ENCODE measurements around the gene SMS. TPM values are rescaled to one million over a fixed set of nuclear protein-coding genes. Genes with fewer than 3 reads are reported as not detected.

Gene SMS
- total and polyA plus RNA-seq, 10 of the 15 experiments (the other 5 are each of a cell fraction or from before 2014, with no cell fraction given): 55.8 to 156 (median 114) TPM

GRCh38 chrX:22043872-22044271 lies 103.4 kb downstream of the SMS start (continued):
- TF ChIP-seq NFYA (IDR thresholded peaks at IDR 0.05; ENCODE audit: borderline replicate concordance, low read depth, low read length): no peak
- no peak for TF ChIP-seq BRCA1 (IDR thresholded peaks at IDR 0.05; ENCODE audit: low read depth, low read length)
- TF ChIP-seq SIX5 (IDR thresholded peaks at IDR 0.05; ENCODE audit: low read depth, low read length, severe bottlenecking): no peak

Other genes with a start within 250 kb of the SMS start
- not detected in 2 replicates for gene SMPX, start 182.6 kb upstream of the SMS start, total RNA-seq (2014; rRNA removed)
- not detected in 2 replicates for gene SMPX, start 182.6 kb upstream of the SMS start, total RNA-seq (2014; rRNA removed; fragmentation: Illumina TruSeq; extraction: Trizol)
- not detected in 2 replicates for gene SMPX, start 182.6 kb upstream of the SMS start, total RNA-seq (2021)
- gene SMPX, start 182.6 kb upstream of the SMS start, polyA plus RNA-seq (2011; rRNA removed): 0.08 TPM in 1 of 2 replicates, not detected in the other
- gene SMPX, start 182.6 kb upstream of the SMS start, polyA plus RNA-seq (2014; fragmentation: Illumina TruSeq; extraction: Trizol): not detected in 2 replicates
- not detected for gene SMPX, start 182.6 kb upstream of the SMS start, polyA plus RNA-seq (2014; fragmentation: Nextera tagmentation; extraction: Ambion mirVana)
- gene SMPX, start 182.6 kb upstream of the SMS start, polyA plus RNA-seq (2014; rRNA removed): 0.09 TPM in 1 of 2 replicates, not detected in the other
- not detected for gene SMPX, start 182.6 kb upstream of the SMS start, polyA plus RNA-seq (2016; fragmentation: Nextera tagmentation; extraction: Ambion mirVana)
- 3.1 TPM in 2 replicates for gene MBTPS2, start 101.1 kb upstream of the SMS start, total RNA-seq (2014; rRNA removed)
- gene MBTPS2, start 101.1 kb upstream of the SMS start, total RNA-seq (2014; rRNA removed; fragmentation: Illumina TruSeq; extraction: Trizol): 2.6 and 3.1 TPM in 2 replicates
- gene MBTPS2, start 101.1 kb upstream of the SMS start, total RNA-seq (2021): 9.2 and 9.4 TPM in 2 replicates
- 10.6 and 13.4 TPM in 2 replicates for gene MBTPS2, start 101.1 kb upstream of the SMS start, polyA plus RNA-seq (2011; rRNA removed)
- gene MBTPS2, start 101.1 kb upstream of the SMS start, polyA plus RNA-seq (2014; fragmentation: Illumina TruSeq; extraction: Trizol): 8.6 and 9.9 TPM in 2 replicates
- 1 to 10 TPM; 2.9 to 3.2 TPM for gene MBTPS2, start 101.1 kb upstream of the SMS start, polyA plus RNA-seq (2014; fragmentation: Nextera tagmentation; extraction: Ambion mirVana)
- 7.5 and 8.1 TPM in 2 replicates for gene MBTPS2, start 101.1 kb upstream of the SMS start, polyA plus RNA-seq (2014; rRNA removed)
- gene MBTPS2, start 101.1 kb upstream of the SMS start, polyA plus RNA-seq (2016; fragmentation: Nextera tagmentation; extraction: Ambion mirVana): 10 to 100 TPM; 10.9 to 11.0 TPM
- gene YY2, start 84.7 kb upstream of the SMS start, total RNA-seq (2014; rRNA removed): 1.0 and 1.1 TPM in 2 replicates
- 0.54 and 0.92 TPM in 2 replicates for gene YY2, start 84.7 kb upstream of the SMS start, total RNA-seq (2014; rRNA removed; fragmentation: Illumina TruSeq; extraction: Trizol)
- gene YY2, start 84.7 kb upstream of the SMS start, total RNA-seq (2021): 0.96 and 1.1 TPM in 2 replicates
- gene YY2, start 84.7 kb upstream of the SMS start, polyA plus RNA-seq (2011; rRNA removed): 0.65 and 0.73 TPM in 2 replicates
- gene YY2, start 84.7 kb upstream of the SMS start, polyA plus RNA-seq (2014; fragmentation: Illumina TruSeq; extraction: Trizol): 0.84 and 0.98 TPM in 2 replicates
- under 1 TPM; 0.31 to 0.40 TPM for gene YY2, start 84.7 kb upstream of the SMS start, polyA plus RNA-seq (2014; fragmentation: Nextera tagmentation; extraction: Ambion mirVana)
- gene YY2, start 84.7 kb upstream of the SMS start, polyA plus RNA-seq (2014; rRNA removed): 0.46 and 0.84 TPM in 2 replicates
- gene YY2, start 84.7 kb upstream of the SMS start, polyA plus RNA-seq (2016; fragmentation: Nextera tagmentation; extraction: Ambion mirVana): 1 to 10 TPM in 1 of 2 experiments, under 1 TPM in 1; 0.83 to 1.2 TPM
- gene PHEX, start 91.6 kb downstream of the SMS start, total RNA-seq (2014; rRNA removed): 1.0 and 1.1 TPM in 2 replicates
- 0.85 and 0.88 TPM in 2 replicates for gene PHEX, start 91.6 kb downstream of the SMS start, total RNA-seq (2014; rRNA removed; fragmentation: Illumina TruSeq; extraction: Trizol)
- gene PHEX, start 91.6 kb downstream of the SMS start, total RNA-seq (2021): 0.56 TPM in 2 replicates
- gene PHEX, start 91.6 kb downstream of the SMS start, polyA plus RNA-seq (2011; rRNA removed): 97.2 and 103 TPM in 2 replicates
- gene PHEX, start 91.6 kb downstream of the SMS start, polyA plus RNA-seq (2014; fragmentation: Illumina TruSeq; extraction: Trizol): 0.46 and 0.73 TPM in 2 replicates
- gene PHEX, start 91.6 kb downstream of the SMS start, polyA plus RNA-seq (2014; fragmentation: Nextera tagmentation; extraction: Ambion mirVana): under 1 TPM; 0.33 to 0.53 TPM
- 0.24 and 0.63 TPM in 2 replicates for gene PHEX, start 91.6 kb downstream of the SMS start, polyA plus RNA-seq (2014; rRNA removed)
- gene PHEX, start 91.6 kb downstream of the SMS start, polyA plus RNA-seq (2016; fragmentation: Nextera tagmentation; extraction: Ambion mirVana): under 1 TPM; 0.12 to 0.14 TPM